ENCODE measurements around the gene BACE1-AS. TPM values are rescaled to one million over a fixed set of nuclear protein-coding genes. Genes with fewer than 3 reads are reported as not detected.

BACE1-AS gene
- total RNA-seq, 3 donors from 2014 or later = 5.9 to 8.9 (median 6.6) TPM

- no peak overlapping the region for H3K4me3 ChIP-seq
- no peak for DNase-seq (ENCODE audit: low spot score in 2 of 2)
- H3K4me1 ChIP-seq = peaks cover 0 to 8% of the 10 kb centered on the region in 2 donors
- H3K36me3 ChIP-seq = no peaks in the 10 kb centered on the region
- H3K9me3 ChIP-seq = no peaks in the 10 kb centered on the region
- intact Hi-C loops (cut with DNase I; ENCODE audit: low total_unique reads) = no loop called here
- H3K27me3 ChIP-seq = no peaks in the 10 kb centered on the region
- H3K27ac ChIP-seq = no peak overlapping the region
- TF ChIP-seq POLR2A (IDR thresholded peaks at IDR 0.05) (no peak), POLR2AphosphoS5 (IDR thresholded peaks at IDR 0.05) (no peak)
- TF ChIP-seq, protein P1, sequence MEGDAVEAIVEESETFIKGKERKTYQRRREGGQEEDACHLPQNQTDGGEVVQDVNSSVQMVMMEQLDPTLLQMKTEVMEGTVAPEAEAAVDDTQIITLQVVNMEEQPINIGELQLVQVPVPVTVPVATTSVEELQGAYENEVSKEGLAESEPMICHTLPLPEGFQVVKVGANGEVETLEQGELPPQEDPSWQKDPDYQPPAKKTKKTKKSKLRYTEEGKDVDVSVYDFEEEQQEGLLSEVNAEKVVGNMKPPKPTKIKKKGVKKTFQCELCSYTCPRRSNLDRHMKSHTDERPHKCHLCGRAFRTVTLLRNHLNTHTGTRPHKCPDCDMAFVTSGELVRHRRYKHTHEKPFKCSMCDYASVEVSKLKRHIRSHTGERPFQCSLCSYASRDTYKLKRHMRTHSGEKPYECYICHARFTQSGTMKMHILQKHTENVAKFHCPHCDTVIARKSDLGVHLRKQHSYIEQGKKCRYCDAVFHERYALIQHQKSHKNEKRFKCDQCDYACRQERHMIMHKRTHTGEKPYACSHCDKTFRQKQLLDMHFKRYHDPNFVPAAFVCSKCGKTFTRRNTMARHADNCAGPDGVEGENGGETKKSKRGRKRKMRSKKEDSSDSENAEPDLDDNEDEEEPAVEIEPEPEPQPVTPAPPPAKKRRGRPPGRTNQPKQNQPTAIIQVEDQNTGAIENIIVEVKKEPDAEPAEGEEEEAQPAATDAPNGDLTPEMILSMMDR (IDR thresholded peaks at IDR 0.05) = no peak
Measured at GRCh38 chr11:117303101-117303500, 12.0 kb downstream of the BACE1-AS start.

GRCh38 chr11:117303646-117304315 lies 12.6 kb downstream of the BACE1-AS start:
- intact Hi-C loops (cut with DNase I; ENCODE audit: low total_unique reads) = no loop called here
- peaks cover 0 to 8% of the 10 kb centered on the region in 2 donors for H3K4me1 ChIP-seq
- TF ChIP-seq POLR2A (IDR thresholded peaks at IDR 0.05) = no peak
- TF ChIP-seq, protein P1 (IDR thresholded peaks at IDR 0.05) = no peak
- no peak for TF ChIP-seq POLR2AphosphoS5 (IDR thresholded peaks at IDR 0.05)
- no peaks in the 10 kb centered on the region for H3K36me3 ChIP-seq
- H3K9me3 ChIP-seq = no peaks in the 10 kb centered on the region
- no peak overlapping the region for H3K4me3 ChIP-seq
- DNase-seq (ENCODE audit: low spot score in 2 of 2) = no peak
- H3K27ac ChIP-seq = no peak overlapping the region
- H3K27me3 ChIP-seq = no peaks in the 10 kb centered on the region

GRCh38 chr11:117305145-117305544 lies 14.0 kb downstream of the BACE1-AS start:
- no peak for DNase-seq (ENCODE audit: low spot score in 2 of 2)
- TF ChIP-seq POLR2AphosphoS5 (IDR thresholded peaks at IDR 0.05) (no peak), POLR2A (IDR thresholded peaks at IDR 0.05) (no peak)
- TF ChIP-seq, protein P1 (IDR thresholded peaks at IDR 0.05) = no peak
- Histone ChIP-seq H3K27ac (no peak overlapping the region), H3K4me3 (no peak overlapping the region), H3K9me3 (no peaks in the 10 kb centered on the region), H3K36me3 (no peaks in the 10 kb centered on the region), H3K4me1 (peaks cover 0 to 4% of the 10 kb centered on the region in 2 donors), H3K27me3 (no peaks in the 10 kb centered on the region)
- intact Hi-C loops (cut with DNase I; ENCODE audit: low total_unique reads) = no loop called here

GRCh38 chr11:117309310-117309709 lies 18.2 kb downstream of the BACE1-AS start:
- TF ChIP-seq, protein P1 (IDR thresholded peaks at IDR 0.05) = no peak
- TF ChIP-seq POLR2AphosphoS5 (IDR thresholded peaks at IDR 0.05) = no peak
- TF ChIP-seq POLR2A (IDR thresholded peaks at IDR 0.05) = no peak
- DNase-seq (ENCODE audit: low spot score in 2 of 2) = no peak

GRCh38 chr11:117313091-117313490 lies 21.9 kb downstream of the BACE1-AS start:
- Histone ChIP-seq H3K4me3 (no peak overlapping the region), H3K27me3 (no peaks in the 10 kb centered on the region), H3K9me3 (no peaks in the 10 kb centered on the region), H3K36me3 (no peaks in the 10 kb centered on the region), H3K27ac (no peak overlapping the region), H3K4me1 (peaks cover 5 to 11% of the 10 kb centered on the region in 2 donors)
- TF ChIP-seq POLR2A (IDR thresholded peaks at IDR 0.05) (no peak), POLR2AphosphoS5 (IDR thresholded peaks at IDR 0.05) (no peak)
- TF ChIP-seq, protein P1 (IDR thresholded peaks at IDR 0.05) = no peak
- DNase-seq (ENCODE audit: low spot score in 2 of 2) = no peak
- intact Hi-C loops (cut with DNase I; ENCODE audit: low total_unique reads) = no loop called here

More at GRCh38 chr11:117309310-117309709, 18.2 kb downstream of the BACE1-AS start:
- H3K27me3 ChIP-seq = no peaks in the 10 kb centered on the region
- no peaks in the 10 kb centered on the region for H3K9me3 ChIP-seq
- H3K36me3 ChIP-seq = no peaks in the 10 kb centered on the region
- intact Hi-C loops (cut with DNase I; ENCODE audit: low total_unique reads) = no loop called here
- H3K4me3 ChIP-seq = no peak overlapping the region
- H3K27ac ChIP-seq = no peak overlapping the region
- peaks cover 0 to under 1% of the 10 kb centered on the region in 2 donors for H3K4me1 ChIP-seq
